Measurements from ENCODE around the gene CFAP91. TPM values are rescaled to one million over a fixed set of nuclear protein-coding genes. Genes with fewer than 3 reads are reported as not detected.

The CFAP91 gene
- total RNA-seq, 5 donors from 2014 or later (not counting 1 experiment from before 2014, with no cell fraction given), result 0.14 to 1.2 (median 0.40) TPM; not detected in 1

GRCh38 chr3:119745942-119746341 is 43.1 kb downstream of the CFAP91 start:
- ATAC-seq (replicated peaks in 1 of 4), result no peak
- Histone ChIP-seq H3K9me3 (no peaks in the 10 kb centered on the region), H3K4me3 (ENCODE audit: control insufficient read depth in 1 of 2, extremely low read depth in 1 of 2, low read length in 1 of 2) (no peak overlapping the region), H3K36me3 (ENCODE audit: control insufficient read depth in 2 of 2, extremely low read depth in 1 of 2, insufficient read depth in 1 of 2, low read length in 1 of 2) (no peaks in the 10 kb centered on the region), H3K27me3 (replicated peaks in 1 of 2; ENCODE audit: control insufficient read depth in 2 of 2, extremely low read depth in 1 of 2, insufficient read depth in 2 of 2, low read length in 1 of 2) (peaks cover 0 to 5% of the 10 kb centered on the region in 2 experiments), H3K4me1 (ENCODE audit: control insufficient read depth in 1 of 2, extremely low read depth in 1 of 2, insufficient read depth in 2 of 2, low read length in 2 of 2) (no peaks in the 10 kb centered on the region), H3K27ac (ENCODE audit: low read length) (no peak overlapping the region)
- no peak overlapping the region for H3K4me3 Mint-ChIP-seq
- POLR2A ChIA-PET, result no interaction called here
- no CpG with 5 or more reads among the region's 1 CpG for WGBS (ENCODE audit: insufficient coverage)
- H3K27me3 Mint-ChIP-seq, result peaks cover 21 to 32% of the 10 kb centered on the region in 2 donors
- CTCF ChIA-PET, result no interaction called here
- H3K4me1 Mint-ChIP-seq, result no peaks in the 10 kb centered on the region
- no peaks in the 10 kb centered on the region for H3K9me3 Mint-ChIP-seq
- H3K36me3 Mint-ChIP-seq, result no peaks in the 10 kb centered on the region
- H3K27ac Mint-ChIP-seq, result no peak overlapping the region
- no peak for DNase-seq

GRCh38 chr3:119746423-119746822 is 43.6 kb downstream of the CFAP91 start:
- Mint-ChIP-seq H3K36me3 (no peaks in the 10 kb centered on the region), H3K27me3 (peaks cover 21 to 30% of the 10 kb centered on the region in 2 donors), H3K4me3 (no peak overlapping the region), H3K4me1 (no peaks in the 10 kb centered on the region), H3K27ac (no peak overlapping the region), H3K9me3 (no peaks in the 10 kb centered on the region)
- H3K4me1 ChIP-seq (ENCODE audit: control insufficient read depth in 1 of 2, extremely low read depth in 1 of 2, insufficient read depth in 2 of 2, low read length in 2 of 2), result no peaks in the 10 kb centered on the region
- H3K36me3 ChIP-seq (ENCODE audit: control insufficient read depth in 2 of 2, extremely low read depth in 1 of 2, insufficient read depth in 1 of 2, low read length in 1 of 2), result no peaks in the 10 kb centered on the region
- no peaks in the 10 kb centered on the region for H3K9me3 ChIP-seq
- WGBS (ENCODE audit: insufficient coverage), result 57% methylated on average over 3 of the region's 3 CpGs
- H3K4me3 ChIP-seq (ENCODE audit: control insufficient read depth in 1 of 2, extremely low read depth in 1 of 2, low read length in 1 of 2), result no peak overlapping the region
- POLR2A ChIA-PET, result no interaction called here
- DNase-seq (no peak), ATAC-seq (replicated peaks in 1 of 4) (no peak)
- H3K27ac ChIP-seq (ENCODE audit: low read length), result no peak overlapping the region
- CTCF ChIA-PET, result no interaction called here
- peaks cover 0 to 7% of the 10 kb centered on the region in 2 experiments for H3K27me3 ChIP-seq (replicated peaks in 1 of 2; ENCODE audit: control insufficient read depth in 2 of 2, extremely low read depth in 1 of 2, insufficient read depth in 2 of 2, low read length in 1 of 2)

GRCh38 chr3:119747357-119747756 is 44.5 kb downstream of the CFAP91 start:
- peaks cover 19 to 27% of the 10 kb centered on the region in 2 donors for H3K27me3 Mint-ChIP-seq
- WGBS (ENCODE audit: insufficient coverage), result 100% methylated on average over 2 of the region's 4 CpGs
- no peak overlapping the region for H3K4me3 Mint-ChIP-seq
- H3K36me3 Mint-ChIP-seq, result no peaks in the 10 kb centered on the region
- H3K4me3 ChIP-seq (ENCODE audit: control insufficient read depth in 1 of 2, extremely low read depth in 1 of 2, low read length in 1 of 2), result no peak overlapping the region
- ATAC-seq (replicated peaks in 1 of 4) (no peak), DNase-seq (no peak)
- H3K36me3 ChIP-seq (ENCODE audit: control insufficient read depth in 2 of 2, extremely low read depth in 1 of 2, insufficient read depth in 1 of 2, low read length in 1 of 2), result no peaks in the 10 kb centered on the region
- H3K4me1 Mint-ChIP-seq, result no peaks in the 10 kb centered on the region
- H3K27ac ChIP-seq (ENCODE audit: low read length), result no peak overlapping the region
- H3K27ac Mint-ChIP-seq, result no peak overlapping the region
- CTCF ChIA-PET, result interaction anchor here in 1 of 2 donors (0.6 kb wide), 1 partner anchor 23 kb away, joined by 3 read pairs; no protein-coding TSS in a partner anchor
- H3K9me3 Mint-ChIP-seq, result no peaks in the 10 kb centered on the region
- peaks cover 0 to 4% of the 10 kb centered on the region in 2 experiments for H3K27me3 ChIP-seq (replicated peaks in 1 of 2; ENCODE audit: control insufficient read depth in 2 of 2, extremely low read depth in 1 of 2, insufficient read depth in 2 of 2, low read length in 1 of 2)
- no peaks in the 10 kb centered on the region for H3K4me1 ChIP-seq (ENCODE audit: control insufficient read depth in 1 of 2, extremely low read depth in 1 of 2, insufficient read depth in 2 of 2, low read length in 2 of 2)
- POLR2A ChIA-PET, result no interaction called here
- H3K9me3 ChIP-seq, result no peaks in the 10 kb centered on the region

- Histone ChIP-seq H3K4me3 (ENCODE audit: control insufficient read depth in 1 of 2, extremely low read depth in 1 of 2, low read length in 1 of 2) (no peak overlapping the region), H3K9me3 (no peaks in the 10 kb centered on the region), H3K27me3 (replicated peaks in 1 of 2; ENCODE audit: control insufficient read depth in 2 of 2, extremely low read depth in 1 of 2, insufficient read depth in 2 of 2, low read length in 1 of 2) (peaks cover 0 to 2% of the 10 kb centered on the region in 2 experiments), H3K4me1 (ENCODE audit: control insufficient read depth in 1 of 2, extremely low read depth in 1 of 2, insufficient read depth in 2 of 2, low read length in 2 of 2) (no peaks in the 10 kb centered on the region), H3K36me3 (ENCODE audit: control insufficient read depth in 2 of 2, extremely low read depth in 1 of 2, insufficient read depth in 1 of 2, low read length in 1 of 2) (no peaks in the 10 kb centered on the region), H3K27ac (ENCODE audit: low read length) (no peak overlapping the region)
- CTCF ChIA-PET, result no interaction called here
- Mint-ChIP-seq H3K27me3 (peaks cover 15 to 23% of the 10 kb centered on the region in 2 donors), H3K4me3 (no peak overlapping the region), H3K4me1 (no peaks in the 10 kb centered on the region), H3K9me3 (no peaks in the 10 kb centered on the region), H3K36me3 (no peaks in the 10 kb centered on the region), H3K27ac (no peak overlapping the region)
- WGBS (ENCODE audit: insufficient coverage), result no CpG with 5 or more reads among the region's 1 CpG
- DNase-seq, result no peak
- POLR2A ChIA-PET, result no interaction called here
- no peak for ATAC-seq (replicated peaks in 1 of 4)
These were observed 46.2 kb downstream of the CFAP91 start for GRCh38 chr3:119748991-119749390.

- no peak overlapping the region for H3K4me3 Mint-ChIP-seq
- Histone ChIP-seq H3K4me1 (ENCODE audit: control insufficient read depth in 1 of 2, extremely low read depth in 1 of 2, insufficient read depth in 2 of 2, low read length in 2 of 2) (no peaks in the 10 kb centered on the region), H3K36me3 (ENCODE audit: control insufficient read depth in 2 of 2, extremely low read depth in 1 of 2, insufficient read depth in 1 of 2, low read length in 1 of 2) (no peaks in the 10 kb centered on the region), H3K4me3 (ENCODE audit: control insufficient read depth in 1 of 2, extremely low read depth in 1 of 2, low read length in 1 of 2) (no peak overlapping the region), H3K27me3 (replicated peaks in 1 of 2; ENCODE audit: control insufficient read depth in 2 of 2, extremely low read depth in 1 of 2, insufficient read depth in 2 of 2, low read length in 1 of 2) (peaks cover 0 to 4% of the 10 kb centered on the region in 2 experiments), H3K27ac (ENCODE audit: low read length) (no peak overlapping the region), H3K9me3 (no peaks in the 10 kb centered on the region)
- no peaks in the 10 kb centered on the region for H3K9me3 Mint-ChIP-seq
- POLR2A ChIA-PET, result interaction anchor here in 1 of 2 donors (0.6 kb wide), 1 partner anchor 1055 kb away, joined by 3 read pairs; no protein-coding TSS in a partner anchor
- CTCF ChIA-PET, result no interaction called here
- ATAC-seq (replicated peaks in 1 of 4) (no peak), DNase-seq (no peak)
- peaks cover 31 to 40% of the 10 kb centered on the region in 2 donors for H3K27me3 Mint-ChIP-seq
- no CpG with 5 or more reads among the region's 3 CpGs for WGBS (ENCODE audit: insufficient coverage)
- H3K4me1 Mint-ChIP-seq, result no peaks in the 10 kb centered on the region
- H3K36me3 Mint-ChIP-seq, result no peaks in the 10 kb centered on the region
- no peak overlapping the region for H3K27ac Mint-ChIP-seq
These were observed 48.6 kb downstream of the CFAP91 start for GRCh38 chr3:119751423-119751822.

Other genes starting within 250 kb of the CFAP91 start
- gene TMEM39A, start 239.4 kb upstream of the CFAP91 start, total RNA-seq, result 10 to 100 TPM; 35.4 to 59.5 (median 38.7) TPM
- gene POGLUT1, start 234.1 kb upstream of the CFAP91 start, total RNA-seq, result 10 to 100 TPM; 28.2 to 43.6 (median 36.4) TPM
- 10 to 100 TPM; 35.9 to 74.3 (median 68.0) TPM for gene TIMMDC1, start 204.5 kb upstream of the CFAP91 start, total RNA-seq
- gene CD80, start 143.4 kb upstream of the CFAP91 start, total RNA-seq, result 1 to 10 TPM; 1.3 to 3.5 (median 2.0) TPM
- gene ADPRH, start 123.5 kb upstream of the CFAP91 start, total RNA-seq, result 1 to 10 TPM in 4 of 5 donors, under 1 TPM in 1; 0.43 to 3.6 (median 1.5) TPM
- not detected for gene PLA1A, start 105.1 kb upstream of the CFAP91 start, total RNA-seq
- 1 to 10 TPM; 3.6 to 4.8 (median 4.2) TPM for gene POPDC2, start 42.4 kb upstream of the CFAP91 start, total RNA-seq
- 10 to 100 TPM; 20.5 to 33.1 (median 30.6) TPM for gene COX17, start 25.6 kb upstream of the CFAP91 start, total RNA-seq
- gene NR1I2, start 79.1 kb downstream of the CFAP91 start, total RNA-seq, result under 1 TPM; 0.21 to 0.61 (median 0.39) TPM